HG03354 (cell line): ENCODE data around the gene CDC42BPG.

Experiments used
- ATAC-seq: cut with Tn5 transposase; IDR thresholded peaks from one replicate; pipeline ENCODE4 v1.9.1; 2021; ENCODE audit warnings: mild to moderate bottlenecking; ENCODE audit not compliant: unreplicated experiment, poor library complexity, severe bottlenecking

Gene CDC42BPG

DNA sequence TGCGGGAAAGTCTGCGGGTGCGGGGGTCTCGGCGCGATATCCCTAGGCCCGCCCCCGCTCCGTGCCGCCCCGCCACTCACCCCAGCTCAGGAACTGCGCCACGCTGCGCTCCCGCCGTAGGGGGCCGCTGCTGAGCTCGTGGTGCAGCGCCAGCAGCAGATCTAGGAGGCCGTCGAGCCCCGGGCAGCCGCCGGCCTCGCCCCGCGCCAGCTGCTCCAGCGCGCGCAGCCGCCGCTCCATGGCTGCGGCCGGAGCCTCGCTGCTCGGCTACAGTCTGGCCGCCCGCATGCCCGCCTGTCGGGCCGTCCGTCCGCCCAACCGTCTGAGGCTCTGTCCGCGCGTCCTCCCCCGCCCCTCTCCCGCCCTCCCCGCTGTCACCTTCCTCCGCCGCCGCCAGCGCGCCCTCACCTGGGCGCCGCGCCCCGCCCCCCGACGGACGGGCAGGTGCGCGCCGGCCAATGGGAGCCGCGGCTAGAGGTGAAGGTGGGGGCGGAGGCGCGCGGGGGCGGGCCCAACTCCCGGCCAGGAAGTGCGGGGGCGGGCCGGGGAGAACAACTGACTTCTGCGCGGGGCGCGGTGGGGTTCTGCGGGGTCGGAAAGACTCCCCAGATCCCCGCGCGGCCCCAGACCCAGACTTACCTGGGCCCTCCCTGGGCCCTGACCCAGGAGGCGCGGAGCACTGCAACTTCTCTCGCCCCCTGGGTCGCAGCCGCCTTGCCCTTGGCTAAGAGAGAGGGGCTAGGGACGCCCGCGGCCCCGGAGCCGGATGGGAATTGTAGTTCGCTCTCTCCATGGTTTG lies at the start of gene CDC42BPG:
TSS of gene CDC42BPG (minus strand) at position 324 of the 799 bp plus-strand sequence. CDS start at position 240, 84 bp downstream.
- peak; percentile 40 for ATAC-seq

DNA sequence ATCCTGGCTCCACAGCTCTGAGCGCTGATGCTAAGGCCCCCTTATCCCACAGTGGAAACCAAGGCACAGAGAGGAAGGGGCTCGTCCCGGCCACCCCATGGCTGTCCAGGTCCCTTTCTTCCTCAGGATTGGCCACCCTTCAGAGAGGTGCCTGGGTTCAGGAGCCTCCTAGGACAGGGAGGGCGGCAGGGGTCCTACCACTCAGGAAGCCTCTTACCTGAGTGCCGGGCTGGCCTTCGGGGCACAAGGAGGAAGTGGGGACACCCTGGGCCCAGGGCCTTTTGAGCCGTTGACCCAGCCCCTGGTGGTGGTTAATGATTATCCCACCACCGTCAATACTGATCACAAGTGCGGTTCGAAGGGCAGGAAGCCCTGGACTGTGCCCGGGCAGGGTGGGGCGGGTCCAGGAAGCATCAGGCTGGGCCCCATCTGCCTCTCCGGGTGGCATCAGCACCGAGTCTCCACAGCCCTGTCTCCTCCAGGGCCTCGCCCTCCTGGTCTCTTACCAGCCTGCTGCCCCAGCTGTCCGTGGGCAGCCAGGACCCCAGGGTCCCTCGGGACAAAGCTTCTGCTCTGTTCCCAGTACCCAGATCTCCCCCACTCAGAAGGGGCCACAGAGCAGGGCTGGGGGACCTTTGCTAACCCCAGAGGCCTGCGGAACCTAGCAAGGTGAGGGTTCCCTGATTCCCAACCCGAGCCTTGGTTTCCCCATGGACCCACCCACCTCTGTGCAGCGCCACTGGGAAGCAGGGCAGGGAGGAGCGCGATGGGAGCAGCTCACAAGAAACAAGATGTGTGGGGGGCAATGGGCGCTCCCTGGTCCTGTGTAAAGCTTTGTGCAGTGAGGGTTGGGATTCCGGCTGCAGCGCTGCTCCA lies 49.0 kb upstream of the CDC42BPG start:
- no peak for ATAC-seq

DNA sequence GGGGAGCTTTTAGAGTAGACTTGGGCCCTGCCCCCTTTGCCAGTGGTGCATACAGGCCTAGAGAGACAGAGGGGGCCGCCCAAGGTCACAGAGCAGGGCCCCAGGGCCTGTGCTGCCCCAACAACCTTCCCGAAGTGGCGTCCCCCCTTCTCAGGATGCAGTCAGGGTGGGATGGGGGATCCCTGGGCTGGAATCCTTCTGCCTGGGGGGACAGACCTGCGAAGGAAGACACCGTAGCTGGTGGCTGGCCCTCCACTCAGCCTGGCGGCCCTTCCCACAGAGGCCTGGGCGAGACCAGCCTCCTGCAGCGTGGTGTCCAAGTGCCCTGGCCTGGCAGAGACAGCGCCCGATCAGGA lies 48.4 kb upstream of the CDC42BPG start:
- ATAC-seq: no peak

GRCh38 chr11:64892411-64892831 lies 48.0 kb upstream of the CDC42BPG start:
- ATAC-seq: no peak

DNA sequence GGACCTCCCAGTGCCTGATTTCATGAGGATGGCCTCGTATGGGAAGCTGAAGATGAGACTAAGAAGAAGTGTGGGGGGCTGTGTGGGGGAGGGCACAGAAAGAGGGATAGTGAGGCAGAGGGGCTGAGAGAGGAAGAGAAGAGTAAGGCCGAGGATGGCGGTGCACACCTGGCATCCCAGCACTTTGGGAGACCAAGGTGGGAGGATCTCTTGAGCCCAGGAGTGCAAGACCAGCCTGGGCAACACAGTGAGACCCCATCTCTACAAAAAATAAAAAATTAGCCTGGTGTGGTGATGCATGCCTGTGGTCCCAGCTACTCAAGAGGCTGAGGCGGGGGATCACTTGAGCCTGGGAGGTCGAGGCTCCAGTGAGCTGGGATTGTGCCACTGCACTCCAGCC lies 47.4 kb upstream of the CDC42BPG start:
- no peak for ATAC-seq

DNA sequence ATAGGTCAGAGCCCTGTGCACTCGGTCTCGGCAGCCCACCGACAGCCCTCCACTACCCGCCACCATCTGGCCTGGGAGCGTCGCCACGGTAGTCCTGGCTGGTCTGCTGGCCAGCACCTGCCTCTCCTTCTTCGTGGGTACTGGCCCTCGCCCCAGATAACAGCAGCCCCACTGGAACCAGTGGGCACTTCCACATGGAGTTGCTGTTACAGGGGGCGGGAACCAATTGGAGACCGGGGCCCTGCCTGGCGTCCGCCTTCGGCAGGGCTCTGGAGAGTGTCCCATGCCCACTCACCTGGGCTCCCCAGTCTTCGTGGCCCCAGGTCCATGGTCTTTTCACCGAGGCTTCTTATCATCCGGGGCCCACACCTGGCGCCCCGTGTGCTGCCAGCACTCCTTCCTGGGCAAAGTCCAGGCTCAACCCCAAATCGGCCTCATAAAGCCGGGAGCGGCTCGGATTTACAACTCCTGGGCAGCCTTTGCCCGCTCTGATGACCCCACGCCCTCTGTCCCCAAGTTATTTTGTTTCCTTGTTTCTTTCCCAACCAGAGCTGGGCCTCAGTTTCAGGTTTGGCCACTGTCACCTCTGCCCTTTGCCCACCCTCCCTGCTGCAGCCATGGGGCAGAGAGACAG lies 46.9 kb upstream of the CDC42BPG start:
- no peak for ATAC-seq

- no peak for ATAC-seq
Measured at GRCh38 chr11:64890522-64890939, 46.1 kb upstream of the CDC42BPG start.

- no peak for ATAC-seq
Measured at GRCh38 chr11:64888729-64889511, 44.5 kb upstream of the CDC42BPG start.

- no peak for ATAC-seq
Measured at GRCh38 chr11:64888406-64888728, 43.9 kb upstream of the CDC42BPG start.

DNA sequence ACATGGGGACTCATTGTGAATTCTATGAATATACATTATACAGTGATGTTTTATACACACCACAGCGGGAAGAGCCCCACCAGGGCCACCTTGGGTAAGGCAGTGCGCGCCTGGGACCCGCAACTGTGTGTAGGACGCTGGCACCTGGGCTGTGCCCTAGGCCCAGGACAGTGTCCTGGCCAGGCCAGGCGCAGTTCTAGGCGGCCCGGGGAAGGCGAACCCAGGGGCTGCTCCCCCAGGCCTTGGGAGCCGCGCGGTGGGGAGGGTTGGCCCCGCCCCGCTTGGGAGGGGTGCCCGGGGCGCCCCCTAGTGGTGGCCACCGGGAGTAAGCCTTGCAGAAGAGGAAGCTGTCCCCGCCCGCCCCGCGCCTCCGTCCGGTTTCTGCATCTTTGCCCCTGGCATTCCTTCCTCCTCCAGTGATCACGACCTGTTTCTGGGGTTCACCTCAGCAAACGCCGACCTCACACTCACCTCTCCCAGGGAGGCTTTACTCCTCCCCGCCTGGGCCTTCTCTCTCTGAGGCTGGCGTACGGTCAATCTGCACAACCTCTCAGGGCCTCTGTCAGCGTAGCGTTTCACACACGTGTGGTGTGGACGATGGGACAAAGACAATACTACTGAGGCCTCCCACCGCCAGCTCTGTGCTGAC lies 43.4 kb upstream of the CDC42BPG start:
- ATAC-seq: peak; percentile 64

DNA sequence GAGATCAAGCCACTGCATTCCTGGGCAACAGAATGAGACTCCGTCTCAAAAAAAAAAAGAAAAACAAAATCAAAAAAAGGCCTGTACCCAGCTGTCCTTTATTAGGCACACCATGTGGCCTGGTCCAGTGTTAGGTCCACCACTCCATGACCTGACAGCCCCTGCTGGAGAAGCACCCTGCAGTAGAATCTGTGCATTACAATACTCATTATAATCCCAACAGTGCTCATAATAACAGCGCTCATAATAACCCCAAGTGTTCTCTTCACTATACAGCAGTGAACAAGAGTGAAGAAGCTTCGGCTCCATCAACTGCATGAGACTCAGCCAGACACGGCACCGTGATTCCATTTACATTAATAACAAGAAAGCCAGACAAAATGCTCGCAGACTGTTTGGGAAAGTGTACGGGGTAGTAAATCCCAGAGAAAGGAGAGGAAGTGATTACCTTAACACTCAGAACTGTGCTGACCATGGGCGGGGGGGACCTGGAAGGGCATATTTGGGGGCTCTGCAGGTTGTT lies 42.8 kb upstream of the CDC42BPG start:
- no peak for ATAC-seq

GRCh38 chr11:64885367-64886286 lies 41.2 kb upstream of the CDC42BPG start:
- no peak for ATAC-seq

GRCh38 chr11:64884019-64884418 lies 39.6 kb upstream of the CDC42BPG start:
- ATAC-seq: no peak

GRCh38 chr11:64883575-64883974 lies 39.1 kb upstream of the CDC42BPG start:
- no peak for ATAC-seq

- no peak for ATAC-seq
Measured at GRCh38 chr11:64882243-64882642, 37.8 kb upstream of the CDC42BPG start.

DNA sequence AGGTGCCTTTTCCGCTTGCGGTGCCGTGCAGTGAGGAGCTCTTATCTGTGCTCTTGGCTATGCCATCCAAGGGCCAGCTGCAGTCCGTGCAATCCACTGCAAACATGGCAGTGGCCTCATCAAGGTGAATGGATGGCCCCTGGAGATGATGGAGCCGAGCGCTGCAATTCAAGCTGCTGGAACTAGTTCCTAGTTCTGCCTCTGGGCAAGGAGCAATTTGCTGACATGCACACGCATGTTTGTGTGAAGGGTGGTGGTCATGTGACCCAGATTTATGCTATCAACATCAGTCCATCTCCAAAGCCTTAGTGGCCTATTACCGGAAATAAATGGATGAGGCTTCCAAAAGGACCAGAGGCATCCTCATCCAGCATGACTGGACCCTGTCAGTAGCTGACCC lies 37.0 kb upstream of the CDC42BPG start:
- ATAC-seq: no peak

- ATAC-seq: no peak
Measured at GRCh38 chr11:64880240-64881001, 36.0 kb upstream of the CDC42BPG start.
